ENCODE data around the gene NEK7. TPM values are rescaled to one million over a fixed set of nuclear protein-coding genes. Genes with fewer than 3 reads are reported as not detected.

The NEK7 gene
- total RNA-seq, 1 donor from 2014 or later = 54.1 TPM

DNA sequence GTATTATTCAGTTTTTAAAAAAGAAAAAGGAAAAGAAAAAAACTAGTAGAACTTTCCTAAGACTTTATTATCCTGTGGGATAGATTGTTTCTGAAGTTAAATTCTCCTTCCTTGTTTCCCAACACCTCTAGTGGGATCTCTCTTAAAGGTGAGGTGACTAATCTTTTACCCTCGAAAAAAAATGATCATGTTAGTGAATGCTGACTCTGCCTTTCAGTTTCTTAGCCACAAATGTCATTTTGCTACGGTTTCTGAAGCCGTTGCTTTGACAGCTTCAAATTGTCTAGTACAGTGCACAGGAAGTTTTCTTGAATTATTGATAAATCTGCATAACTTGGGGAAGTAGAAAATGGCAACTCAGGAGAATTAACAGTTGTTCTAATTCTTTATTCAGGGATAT is 13.0 kb upstream of the NEK7 start:
- no peak for DNase-seq (ENCODE audit: low spot score)

DNA sequence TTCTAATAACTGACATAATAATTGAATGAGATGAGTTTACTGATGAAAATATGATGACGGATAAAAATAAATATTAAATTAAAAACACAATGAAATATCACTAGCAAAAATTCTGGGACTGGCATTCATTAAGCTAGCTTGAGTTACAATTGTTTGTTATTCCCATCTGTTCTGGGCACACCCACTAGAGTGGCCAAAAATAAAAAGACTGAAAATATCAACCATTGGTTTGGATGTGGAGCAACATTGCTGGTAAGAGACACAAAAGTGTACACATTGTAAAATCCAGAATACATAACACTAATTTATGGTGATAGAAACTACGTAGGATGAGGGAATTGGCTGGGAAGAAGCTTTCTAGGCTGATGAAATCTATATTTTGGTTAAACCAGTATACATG is 9.6 kb upstream of the NEK7 start:
- DNase-seq (ENCODE audit: low spot score) = no peak

DNA sequence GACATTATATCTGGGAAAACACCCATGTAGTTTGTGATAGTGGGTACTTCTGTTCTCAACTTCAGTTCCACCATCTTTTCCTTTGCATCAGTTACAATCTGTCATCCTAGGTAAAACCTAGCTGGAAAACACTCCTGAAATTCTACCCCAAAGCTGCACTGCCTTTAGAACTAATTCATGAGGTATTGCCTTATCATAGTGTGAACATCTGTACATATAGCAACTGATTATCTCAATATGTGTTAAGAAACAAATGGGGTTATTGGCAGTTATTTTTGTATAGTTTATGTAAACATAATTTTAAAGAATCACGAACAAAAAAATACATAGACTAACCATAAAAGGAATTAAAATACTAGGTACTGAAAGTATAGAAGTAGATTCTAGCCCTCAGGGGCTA is 6.4 kb upstream of the NEK7 start:
- DNase-seq (ENCODE audit: low spot score) = no peak

DNA sequence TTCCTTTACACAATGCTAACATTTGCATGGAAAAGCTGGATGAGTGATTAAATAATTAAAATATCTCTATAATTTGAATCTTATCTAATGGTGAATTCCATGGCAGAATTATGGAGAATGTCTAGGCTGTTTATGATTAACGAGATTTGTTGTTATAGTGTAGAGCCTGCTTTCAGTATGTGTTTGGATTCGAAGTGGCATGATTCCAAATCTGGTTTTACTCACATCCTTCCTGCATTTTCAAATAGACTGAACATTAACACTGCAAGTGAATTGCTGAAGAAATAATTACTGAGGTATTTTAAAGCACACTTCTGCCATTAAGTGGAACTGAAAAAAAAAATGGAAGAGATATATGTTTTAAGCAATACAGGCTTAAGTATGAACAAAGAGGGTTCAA is 5.1 kb upstream of the NEK7 start:
- no peak for DNase-seq (ENCODE audit: low spot score)

DNA sequence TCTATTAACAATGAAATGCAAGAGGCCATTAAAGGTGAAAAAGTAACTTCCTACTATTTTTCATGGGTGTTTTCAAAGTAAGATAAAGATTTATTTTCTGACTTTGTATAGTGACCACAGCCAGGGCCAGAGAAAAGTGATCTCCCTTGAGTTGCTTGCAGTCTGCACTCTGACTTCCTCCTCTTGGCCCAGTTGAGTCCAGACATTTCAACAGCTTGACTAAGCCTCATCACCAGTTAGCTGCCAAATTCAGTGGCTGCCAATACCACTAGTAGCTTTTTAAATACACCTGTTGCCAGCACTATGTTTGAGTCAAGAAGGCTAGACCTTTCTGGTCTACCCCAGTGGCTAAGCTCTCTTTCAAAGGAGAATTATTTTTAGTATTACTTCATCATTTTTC is 3.7 kb upstream of the NEK7 start:
- DNase-seq (ENCODE audit: low spot score) = no peak

DNA sequence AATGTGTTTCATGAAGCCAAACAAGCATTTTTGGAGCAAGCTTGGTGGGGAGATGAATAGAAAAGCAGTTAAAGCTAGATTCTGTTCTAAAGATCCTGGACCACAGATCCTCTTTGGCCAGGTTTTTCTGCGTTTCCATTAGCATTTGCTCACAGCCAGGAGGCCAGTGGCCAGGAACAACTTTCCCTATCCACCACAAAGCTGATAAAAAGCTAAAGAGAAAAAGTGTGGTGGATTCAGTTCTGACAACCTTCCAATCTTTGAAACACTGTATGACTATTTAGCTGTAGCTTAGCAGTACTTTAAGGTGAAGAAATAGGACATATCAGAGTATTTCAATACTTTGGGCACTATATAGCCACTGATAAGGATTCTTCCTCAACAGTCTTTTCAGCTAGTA is 3.0 kb upstream of the NEK7 start:
- no peak for DNase-seq (ENCODE audit: low spot score)

DNA sequence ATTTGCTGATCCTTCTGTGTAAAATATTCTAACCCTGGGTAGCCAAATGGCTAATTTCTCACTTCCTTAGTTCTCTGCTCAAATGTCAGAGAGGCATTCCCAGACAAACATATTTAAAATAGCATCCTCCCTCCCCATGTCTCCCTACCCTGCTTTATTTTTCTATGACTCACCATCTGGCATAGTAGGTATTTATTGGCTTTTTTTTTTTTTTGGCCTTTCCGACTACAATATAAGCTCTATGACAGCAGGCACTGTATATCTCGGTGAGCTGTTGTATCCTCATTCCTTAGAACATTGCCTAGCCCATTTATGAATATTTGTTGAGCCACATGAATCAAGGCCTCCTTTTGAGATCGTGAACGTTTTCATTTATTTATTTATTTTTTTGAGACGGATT is 1.5 kb upstream of the NEK7 start:
- no peak for DNase-seq (ENCODE audit: low spot score)

DNA sequence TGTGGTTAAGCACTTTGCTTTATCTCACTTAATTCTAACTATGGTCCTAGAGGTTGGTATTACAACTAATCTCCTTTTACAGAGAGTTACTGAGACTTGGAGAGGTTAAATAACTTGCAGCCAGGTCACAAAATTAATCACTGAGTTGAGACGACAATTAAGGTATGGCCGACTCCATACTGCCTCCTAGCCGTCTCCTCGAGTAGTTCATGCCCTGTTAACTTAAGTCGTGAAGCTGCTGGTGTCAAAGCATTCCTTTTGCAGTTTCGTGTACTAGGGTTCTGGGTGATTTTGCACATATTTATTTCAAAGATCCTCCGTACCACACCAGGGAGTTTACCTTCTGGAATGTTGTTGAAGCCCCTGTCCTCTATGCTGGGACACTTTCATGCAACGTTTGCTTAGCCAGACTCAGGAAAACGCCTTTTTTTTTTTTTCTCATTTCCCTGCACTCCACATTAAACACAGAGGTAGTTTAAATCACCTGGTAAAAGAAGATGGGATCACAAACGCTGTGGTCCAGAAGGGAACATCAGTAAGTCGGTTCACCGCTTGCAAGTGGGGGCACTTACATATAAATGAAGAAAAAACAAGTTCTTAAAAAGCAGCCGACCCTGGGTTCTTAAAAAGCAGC is 570 bp upstream of the NEK7 start:
- DNase-seq (ENCODE audit: low spot score) = peak; percentile 74

DNA sequence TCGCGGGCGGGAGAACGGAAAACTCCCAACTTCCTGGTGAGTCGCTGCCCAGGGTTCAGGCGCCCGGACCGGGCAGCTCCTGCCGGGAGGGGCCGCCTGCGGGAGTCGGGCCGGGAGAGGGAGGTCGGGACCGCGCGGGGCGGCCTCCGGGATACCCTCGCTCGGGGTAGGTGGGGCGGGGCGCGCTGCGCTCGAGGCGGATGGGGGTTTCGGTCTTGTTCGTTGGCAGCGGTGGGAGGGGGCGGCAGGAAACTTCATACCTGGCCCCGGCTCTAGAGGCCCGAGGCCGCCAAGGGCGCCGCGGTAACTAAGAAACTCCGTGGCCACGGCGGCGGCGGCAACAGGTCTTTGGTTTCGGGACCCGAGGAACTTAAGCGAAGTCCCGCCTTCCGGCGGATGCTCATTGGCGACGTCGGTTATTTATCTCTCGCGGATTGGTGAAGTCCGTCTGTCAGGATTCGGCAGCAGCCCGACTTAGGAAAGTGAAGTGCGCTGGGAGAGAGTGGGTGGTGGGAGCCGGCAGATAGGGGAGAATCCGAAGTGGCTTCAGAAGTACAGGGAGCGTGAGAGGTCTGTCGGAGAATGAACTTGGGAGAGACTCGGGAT is 546 bp downstream of the NEK7 start:
- peak; percentile 91 for DNase-seq (ENCODE audit: low spot score)

DNA sequence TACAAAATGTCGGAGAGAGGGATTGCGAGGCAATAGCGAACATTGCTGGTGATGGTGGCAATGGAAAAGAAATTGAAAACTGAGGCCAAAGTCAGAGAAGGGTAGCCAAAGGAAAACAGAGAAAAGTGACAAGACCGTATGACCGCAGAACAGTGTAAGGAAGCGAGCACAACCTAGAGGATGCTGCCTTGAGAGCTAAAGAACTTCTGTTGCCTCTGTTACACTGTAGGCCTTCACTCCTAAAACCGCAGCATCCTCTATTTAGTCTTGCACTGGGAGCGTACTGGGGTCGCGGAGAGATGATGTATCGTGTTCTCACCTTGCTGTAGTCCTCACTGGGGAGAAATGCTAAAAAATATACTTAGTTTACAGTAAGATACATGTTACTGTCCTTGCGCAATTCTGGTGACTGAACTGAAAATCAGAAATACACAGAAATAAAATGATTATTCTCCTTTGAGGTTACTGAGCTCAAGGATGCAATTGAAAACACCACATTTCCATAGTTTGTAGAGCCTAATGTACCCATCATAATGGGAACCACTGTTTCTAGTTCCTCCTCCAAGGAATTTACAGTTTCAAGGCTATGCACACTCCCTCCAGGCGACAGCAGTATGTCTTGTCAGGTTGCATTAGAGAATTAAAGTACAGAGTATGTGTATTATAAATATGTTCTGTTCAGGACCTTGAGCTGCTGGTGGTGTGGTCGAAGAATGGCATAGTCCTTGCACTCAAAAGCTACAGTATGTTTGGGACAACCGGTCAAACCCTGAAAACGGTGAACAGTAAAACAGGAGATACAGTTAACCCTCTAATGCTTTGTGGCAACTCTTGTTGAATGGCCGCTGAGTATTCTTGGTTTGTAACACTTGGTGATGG is 1.3 kb downstream of the NEK7 start:
- DNase-seq (ENCODE audit: low spot score) = no peak

DNA sequence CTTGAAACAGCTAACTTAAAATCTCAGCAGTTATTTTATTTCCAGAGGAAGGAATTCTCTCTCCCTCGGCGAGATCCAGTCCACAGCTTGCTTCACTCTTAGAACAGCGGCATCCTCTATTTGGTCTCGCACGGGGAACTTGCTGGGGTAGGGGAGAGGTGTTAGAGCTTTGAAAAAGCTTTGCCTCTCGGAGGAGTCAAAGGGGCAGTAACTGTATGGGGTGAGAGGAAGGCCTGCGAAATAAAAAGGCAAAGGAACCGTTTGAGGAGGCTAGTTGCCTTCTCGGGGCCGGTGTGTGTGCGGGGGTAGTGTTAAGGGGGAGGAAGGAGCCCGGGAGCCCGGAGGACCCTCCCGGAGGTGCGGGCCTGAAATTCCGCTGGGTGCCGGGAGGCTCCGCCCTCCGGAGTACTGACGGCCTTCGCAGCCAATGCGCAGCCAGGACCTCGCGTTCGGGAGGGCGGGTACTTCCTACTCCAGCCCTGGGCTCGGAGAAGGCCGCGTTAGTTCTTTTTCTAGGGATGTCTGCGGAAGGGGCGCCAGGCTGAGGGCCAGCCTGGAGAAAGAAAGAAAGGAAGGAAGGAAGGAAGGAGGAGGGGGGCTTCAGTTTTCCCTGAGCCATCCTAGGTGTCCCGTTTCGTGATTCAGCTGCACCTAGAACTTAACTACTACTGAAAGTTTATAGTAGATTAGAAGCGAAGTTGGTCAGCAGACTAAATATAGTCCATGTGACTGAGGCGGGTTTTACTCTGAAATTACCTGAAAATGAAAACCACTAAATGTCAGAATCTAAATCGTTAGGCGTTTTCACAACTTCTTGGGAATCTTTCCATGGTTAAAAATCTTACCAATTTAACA is 2.2 kb downstream of the NEK7 start:
- peak; percentile 92 for DNase-seq (ENCODE audit: low spot score)

DNA sequence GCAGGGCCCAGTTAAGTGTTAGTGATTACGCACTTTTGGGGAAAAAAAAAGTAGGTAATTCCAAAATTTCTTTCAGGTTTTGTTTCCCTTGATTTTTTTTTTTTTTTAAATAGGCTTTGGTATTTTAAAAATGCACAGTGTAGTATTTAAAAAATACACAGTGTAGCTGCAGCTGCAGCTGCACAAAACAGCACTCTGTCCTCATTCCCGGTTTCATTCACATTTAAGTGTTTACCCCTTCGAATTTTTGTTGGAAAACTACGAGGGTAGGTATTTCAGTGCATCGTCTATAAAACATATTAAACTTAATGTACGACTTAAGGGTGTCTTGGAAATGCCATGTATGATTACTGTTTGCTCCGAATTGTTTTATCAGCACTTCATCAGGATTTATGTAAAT is 3.4 kb downstream of the NEK7 start:
- DNase-seq (ENCODE audit: low spot score) = no peak

DNA sequence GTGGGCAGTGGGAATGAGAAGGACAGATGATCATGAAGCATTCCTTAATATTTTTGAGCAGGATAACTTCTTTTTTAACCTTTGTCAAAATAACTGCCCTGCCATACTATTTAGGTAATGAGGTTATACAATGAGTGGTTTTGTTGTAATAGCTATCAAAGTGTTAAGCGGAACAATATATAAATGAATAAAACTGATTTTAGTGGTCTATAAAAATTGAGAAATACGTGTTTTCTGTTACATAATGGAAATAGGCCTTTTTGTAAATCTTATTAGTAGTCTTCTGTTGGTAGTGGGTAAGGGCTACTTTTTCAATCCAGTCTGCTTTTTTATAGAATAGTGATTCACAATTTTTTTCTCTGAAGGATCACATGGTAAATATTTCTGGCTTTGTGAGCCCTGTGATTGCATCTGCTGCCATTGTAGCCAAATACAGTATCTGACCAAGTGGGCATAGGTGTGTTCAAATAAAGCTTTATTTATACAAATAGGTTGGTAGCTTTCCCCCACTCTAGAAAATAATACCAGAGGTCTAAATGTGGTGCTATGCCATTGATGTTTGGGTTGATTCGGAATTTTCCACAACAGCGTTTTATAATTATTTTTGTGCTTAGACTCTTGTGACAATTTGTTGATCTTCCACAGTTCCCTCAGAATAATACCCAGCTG is 4.3 kb downstream of the NEK7 start:
- DNase-seq (ENCODE audit: low spot score) = no peak

DNA sequence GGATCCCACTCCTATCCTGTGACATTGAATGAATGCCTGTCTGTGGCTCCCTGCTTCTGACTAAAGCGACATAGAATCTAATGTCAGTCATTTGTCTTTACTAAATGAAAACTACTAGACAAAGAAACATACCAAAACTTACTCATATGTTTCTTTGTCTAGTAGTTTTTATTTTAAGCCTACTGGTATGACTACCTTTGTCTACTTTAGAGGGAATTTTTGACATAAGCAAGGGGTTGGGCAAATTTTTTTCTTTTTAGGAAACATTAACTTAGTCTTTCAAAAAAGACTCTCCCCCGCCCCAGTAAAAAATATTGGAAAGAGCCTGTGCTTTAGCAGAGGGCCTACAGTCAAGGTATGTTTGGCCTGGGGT is 4.9 kb downstream of the NEK7 start:
- DNase-seq (ENCODE audit: low spot score) = no peak

DNA sequence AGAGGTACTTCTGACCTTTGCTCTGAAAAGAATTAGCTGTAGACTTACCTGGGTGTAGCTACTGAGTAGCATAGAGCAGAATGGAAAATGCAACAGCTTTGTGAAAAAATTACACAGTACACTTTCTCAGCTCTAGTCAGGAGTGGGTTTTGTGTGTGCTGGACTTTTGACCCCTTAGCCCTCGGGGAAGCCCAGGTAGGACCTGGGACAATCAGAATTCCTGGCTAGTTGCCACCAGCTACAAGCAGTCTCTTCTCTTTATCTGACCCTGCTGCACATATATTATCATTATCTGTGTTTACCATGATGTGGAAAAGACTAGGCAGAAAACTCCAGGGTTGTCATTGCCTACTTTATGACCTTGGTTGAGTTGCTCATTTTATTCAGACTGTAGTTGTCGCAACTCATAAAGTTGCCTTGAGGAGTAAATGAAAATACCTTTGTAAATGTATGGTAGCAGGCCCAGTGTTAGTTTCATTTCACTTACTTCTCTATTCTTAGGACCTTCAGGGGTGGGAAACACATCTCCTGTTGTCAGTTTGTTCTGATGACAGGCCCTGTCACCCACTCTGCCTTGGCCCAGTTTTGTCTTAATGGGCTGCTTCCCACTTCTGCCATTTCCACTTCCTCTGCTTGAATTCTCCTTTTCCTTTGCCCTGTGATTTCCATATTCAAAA is 5.4 kb downstream of the NEK7 start:
- DNase-seq (ENCODE audit: low spot score) = no peak

DNA sequence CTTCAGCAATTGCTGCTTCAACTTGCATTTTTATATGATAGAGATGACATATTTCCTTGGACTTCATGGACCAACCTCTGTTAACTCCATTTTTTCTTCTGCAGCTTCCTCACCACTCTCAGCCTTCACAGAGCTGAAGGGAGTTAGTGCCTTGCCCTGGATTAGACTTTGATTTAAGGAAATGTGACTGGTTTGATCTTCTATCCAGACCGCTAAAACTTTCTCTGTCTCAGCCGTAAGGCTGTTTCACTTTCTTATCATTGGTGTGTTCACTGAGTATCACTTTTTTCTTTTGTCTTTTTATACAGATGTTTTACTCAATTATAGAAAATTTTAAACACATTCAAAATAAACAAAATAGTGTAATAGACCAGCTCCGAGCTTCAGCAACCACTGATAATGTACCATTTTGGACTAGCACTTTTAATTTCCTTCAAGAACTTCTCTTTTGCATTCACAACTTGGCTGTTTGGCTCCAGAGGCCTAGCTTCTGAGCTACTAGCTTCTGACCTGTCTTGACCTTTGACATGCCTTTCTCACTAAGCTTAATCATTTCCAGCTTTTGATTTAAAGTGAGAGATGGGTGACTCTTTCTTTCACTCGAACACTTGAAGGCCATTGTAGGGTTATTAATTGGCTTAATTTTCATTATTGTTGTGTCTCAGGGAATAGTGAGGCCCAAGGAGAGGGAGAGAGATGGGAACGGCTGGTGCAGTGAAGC is 9.3 kb downstream of the NEK7 start:
- no peak for DNase-seq (ENCODE audit: low spot score)

DNA sequence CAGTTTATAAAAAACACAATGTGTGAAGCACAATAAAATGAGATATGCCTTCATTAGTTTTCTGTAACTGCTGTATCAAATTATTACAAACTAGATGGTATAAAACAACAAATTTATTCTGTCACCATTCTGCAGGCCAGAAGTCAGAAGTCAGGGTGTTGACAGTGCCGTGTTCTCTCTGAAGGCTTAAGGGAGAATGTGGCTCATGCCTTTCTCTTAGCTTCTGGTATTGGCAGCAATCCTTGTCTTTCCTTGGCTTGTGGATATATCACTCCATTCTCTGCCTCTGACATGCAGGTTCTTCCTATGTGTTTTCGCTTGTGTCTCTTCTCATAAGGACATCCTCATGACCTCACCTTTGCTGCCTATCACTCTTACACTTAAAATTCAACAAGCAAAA is 10.1 kb downstream of the NEK7 start:
- no peak for DNase-seq (ENCODE audit: low spot score)

DNA sequence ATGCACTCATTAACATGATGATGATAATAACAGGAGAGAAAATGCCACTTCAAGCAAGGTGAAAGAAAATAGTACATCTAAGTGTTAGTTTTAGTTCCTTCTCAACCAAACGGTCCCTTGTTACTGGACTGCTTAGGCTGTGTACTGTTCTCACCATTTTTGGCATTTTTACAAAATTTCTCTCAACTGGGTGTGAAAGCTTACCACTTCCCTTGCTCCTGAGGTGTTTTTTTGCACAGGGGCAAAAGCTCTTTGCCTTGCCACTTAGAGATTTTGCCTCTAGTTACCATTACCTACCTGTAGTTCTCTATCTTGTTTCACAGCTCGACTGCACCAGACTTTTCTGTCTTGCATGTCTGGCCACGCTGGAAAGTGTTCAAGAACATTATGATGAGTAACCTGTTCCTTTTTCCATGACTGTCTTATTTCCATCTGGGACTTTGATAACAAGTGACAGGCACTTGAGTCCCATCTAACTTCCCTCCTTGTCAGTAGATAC is 10.7 kb downstream of the NEK7 start:
- DNase-seq (ENCODE audit: low spot score) = no peak

DNA sequence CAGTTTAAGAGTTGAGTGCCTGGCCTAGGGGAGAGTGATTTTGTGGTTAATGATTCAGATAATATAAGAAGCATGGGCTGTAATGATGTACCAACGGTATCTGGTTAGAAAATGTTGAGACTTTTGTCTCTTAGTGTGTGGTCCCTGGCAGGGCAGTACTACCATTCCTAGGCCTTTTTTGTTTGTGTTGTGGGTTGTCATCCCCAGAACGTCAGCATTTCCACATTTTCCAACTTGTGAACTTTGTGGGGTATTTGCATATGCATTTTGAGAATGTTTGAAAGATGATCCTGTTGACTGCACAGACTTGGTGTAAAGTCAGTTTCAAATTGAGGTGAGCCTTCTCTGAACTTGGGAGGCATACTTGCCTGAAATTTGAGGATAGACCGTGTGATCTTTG is 11.4 kb downstream of the NEK7 start:
- DNase-seq (ENCODE audit: low spot score) = no peak

DNA sequence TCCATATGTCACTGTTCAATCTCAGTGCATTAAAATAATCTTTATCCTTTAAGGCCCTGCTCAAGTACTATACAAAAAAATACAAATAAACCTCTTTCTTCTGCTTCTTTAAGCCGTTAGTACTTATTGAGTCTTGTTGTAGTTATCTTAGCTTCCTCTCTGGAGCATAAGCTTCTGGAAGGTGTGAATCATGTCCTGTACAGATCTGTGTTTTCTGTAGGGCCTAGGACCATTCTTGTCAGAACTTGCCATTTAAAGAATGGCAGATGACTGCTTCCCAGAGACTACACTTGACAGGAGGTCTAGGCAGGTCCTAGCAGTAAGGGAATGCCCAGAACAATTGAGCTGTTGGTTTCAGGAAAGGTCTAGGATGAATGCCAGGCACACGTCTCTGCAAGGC is 12.9 kb downstream of the NEK7 start:
- DNase-seq (ENCODE audit: low spot score) = no peak
